Measurements from ENCODE around the gene RNF130.
A peak's percentile ranks its signal among the peaks of the same experiment; 100 is the strongest.
"Not testable (repeated sequence)": the region's sequence is repeated elsewhere in the genome, so short reads cannot be mapped to it uniquely, and the experiment has no call there.

RNF130 gene

DNA sequence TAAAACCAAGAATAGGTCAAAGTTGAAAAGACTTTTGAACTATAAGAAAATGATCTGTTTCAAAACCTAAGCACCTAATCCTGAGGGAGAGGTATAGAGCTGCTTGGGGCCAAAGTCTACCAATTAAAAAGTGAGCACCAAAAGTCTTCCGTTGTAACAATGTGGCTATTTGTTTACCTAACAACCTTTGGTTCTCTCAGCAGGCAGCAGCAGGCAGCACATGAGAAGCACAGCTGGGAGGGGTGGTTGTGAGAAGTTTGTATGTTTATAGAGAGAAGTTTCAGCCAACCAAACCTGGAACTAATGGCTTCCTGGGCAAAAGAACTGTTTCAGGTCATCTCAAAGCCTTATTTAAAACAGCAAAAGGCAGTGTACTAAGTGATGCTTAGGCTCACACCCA is 104.1 kb downstream of the RNF130 start:
- DNase-seq = peak; percentile 65

DNA sequence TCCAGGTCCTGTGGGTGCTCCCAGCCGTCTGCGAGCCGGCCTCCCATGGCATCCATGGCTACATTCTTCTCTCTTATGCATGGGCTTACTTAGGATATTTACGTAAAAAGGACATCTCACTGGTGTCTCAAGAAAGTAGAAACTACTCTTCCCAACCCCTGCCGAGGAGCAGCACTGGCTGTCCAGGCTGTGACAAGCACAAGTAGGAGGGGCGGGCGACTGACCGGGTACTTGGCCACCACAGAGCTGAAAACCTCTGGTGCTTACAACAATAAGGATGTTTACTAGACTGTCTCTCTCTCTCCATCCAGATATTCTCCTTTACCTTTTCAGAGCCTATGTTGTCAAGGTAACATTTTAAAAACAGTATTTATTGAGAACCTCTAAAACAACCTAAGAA is 107.5 kb downstream of the RNF130 start:
- no peak for DNase-seq

DNA sequence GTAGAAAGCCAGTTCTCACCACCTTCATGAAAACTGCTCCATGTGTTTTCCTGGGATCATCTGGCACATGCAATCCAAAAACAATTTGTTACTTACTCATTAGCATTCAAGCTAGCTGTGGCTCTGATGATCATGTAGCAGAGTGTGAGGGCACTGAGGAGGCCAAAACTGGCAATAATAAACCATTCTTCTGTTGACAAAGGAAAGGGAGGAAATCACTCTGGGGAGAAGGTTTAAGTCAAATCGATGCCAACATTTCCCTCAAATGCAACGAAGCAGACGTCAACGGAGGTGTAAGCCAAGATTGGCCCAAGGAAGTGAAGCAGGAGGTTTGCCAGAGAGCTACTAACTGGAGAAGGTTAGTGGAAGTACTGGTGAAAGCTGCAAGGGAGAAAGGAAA is 108.2 kb downstream of the RNF130 start:
- no peak for DNase-seq

DNA sequence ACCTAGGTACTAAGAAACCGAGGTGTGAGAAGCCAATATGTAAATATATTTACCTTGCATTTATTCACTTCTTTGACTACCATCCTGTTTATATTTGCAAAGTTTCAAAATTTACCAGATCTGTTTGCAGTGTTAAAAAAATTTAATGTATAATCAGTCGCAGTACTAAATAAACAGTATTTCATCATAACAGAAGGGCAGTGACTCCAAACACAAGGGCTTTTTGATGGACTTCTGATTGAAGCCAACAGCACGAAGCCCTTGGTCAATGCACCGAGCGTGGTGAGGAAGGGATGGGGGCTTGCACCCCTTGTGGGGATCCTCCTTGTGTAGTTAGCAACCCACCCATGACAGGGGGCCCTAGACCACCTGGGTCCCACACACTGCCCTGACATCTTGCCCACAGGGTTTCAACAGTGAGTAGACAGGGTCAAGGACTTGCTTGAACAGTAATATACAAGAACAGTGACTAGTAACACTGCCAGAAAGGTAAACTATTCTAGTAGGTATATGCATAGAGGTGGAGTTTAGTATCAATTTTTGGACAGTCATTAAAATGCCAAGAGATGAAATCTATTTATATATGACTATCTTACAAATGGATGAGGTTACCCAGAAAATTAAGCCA is 111.2 kb downstream of the RNF130 start:
- no peak for DNase-seq

DNA sequence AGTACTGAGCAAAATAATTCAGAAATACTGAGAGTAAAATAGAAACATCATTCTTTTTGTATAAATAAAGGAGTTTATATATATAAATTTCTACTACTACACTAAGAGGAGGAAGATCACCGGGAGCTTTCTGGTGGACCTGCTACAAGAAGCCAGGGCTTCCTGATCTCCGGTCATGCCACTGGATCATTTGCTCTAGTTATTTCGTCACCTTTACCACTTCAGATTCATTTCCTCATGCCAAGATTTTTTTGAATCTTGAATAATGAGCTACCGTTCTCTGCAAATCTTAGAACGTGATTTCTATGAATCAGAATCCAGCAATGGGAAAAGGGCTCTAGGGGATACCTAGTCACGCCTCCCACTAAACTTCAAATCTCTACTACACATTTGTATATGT is 111.9 kb downstream of the RNF130 start:
- no peak for DNase-seq

DNA sequence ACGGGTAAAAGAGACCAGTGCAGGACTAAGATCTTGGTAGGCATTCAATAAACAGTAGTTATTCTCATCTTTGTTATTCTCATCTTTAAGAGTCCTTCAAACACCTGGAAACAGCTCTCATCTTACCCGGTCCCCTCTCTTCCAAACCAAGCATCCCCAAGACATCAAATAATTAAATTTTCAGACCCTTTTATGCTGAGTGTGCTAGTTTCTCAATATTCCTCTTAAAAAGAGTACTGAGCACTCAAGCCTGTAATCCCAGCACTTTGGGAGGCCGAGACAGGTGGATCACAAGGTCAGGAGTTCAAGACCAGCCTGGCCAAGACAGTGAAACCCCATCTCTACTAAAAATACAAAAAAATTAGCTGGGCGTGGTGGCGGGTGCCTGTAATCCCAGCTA is 112.4 kb downstream of the RNF130 start:
- DNase-seq = not testable (repeated sequence)

DNA sequence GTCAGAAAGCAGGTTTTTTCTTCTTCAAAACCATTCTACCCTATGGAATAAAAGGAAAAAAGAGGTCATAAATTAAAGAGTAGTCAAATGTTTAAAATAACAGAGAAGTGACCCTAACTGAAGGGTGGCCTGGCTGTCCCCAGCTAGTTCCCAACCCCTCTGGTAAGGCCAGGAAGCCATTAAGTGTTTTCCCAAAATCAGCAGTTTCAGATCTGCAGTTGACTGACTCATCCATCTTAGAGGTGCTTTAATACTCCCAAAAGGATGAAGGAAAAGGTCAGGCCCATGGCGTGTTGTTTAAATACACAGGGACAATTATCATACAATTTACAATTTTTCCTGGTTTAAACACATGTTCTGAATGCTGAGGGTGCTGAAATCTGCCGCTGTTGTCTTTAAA is 115.9 kb downstream of the RNF130 start:
- DNase-seq = no peak

DNA sequence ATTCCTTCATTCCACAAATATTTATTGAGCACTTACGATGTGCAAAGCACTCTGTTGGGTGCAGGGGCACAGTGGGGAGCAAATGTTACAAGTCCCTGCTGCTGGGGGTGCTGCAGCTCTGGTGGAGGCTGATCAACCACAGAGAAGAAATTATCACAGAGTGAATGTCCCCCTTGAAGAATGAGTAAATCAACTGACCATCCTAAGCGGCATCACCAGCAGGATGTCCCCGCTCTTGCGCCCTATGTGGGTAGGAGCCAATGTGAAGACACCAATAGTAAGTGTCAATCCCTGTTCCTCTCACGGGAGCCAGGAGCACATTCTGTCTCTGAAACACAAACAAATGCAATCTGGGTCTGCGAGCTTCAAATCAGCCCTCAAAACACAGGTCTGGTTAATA is 116.5 kb downstream of the RNF130 start:
- DNase-seq = no peak

DNA sequence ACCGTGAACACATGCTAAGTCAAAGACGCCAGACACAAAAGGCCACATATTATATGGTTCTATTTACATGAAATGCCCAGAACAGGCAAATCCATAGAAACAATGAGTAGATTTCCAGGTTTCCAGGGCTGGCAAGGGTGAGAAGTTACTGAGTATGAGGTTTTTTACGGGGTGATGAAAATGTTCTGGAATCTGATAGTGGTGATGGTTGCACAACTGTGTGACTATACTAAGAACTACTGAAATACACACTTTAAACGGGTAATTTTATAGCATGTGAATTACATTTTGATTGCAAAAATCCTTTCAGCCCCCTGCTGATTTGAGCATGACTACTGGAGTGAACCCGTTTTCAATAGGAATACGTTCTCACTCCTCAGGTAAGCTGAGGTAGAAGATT is 117.1 kb downstream of the RNF130 start:
- DNase-seq = no peak

DNA sequence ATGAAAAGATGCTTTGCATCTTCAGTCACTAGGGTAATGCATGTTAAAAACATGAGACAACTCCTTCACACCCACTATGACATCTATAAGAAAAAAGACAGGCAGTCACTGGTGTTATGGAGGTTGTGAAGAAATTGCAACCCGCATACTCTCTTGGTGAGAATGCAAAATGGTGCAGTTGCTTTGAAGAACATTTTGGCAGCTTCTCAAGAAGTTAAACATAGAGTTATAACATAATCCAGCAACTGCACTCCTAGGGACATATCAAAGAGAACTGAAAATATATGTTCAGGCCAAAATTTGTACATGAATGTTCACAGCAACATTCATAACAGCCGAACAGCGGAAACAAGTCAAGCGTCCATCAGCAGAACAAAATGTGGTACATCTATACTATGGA is 117.6 kb downstream of the RNF130 start:
- DNase-seq = no peak

DNA sequence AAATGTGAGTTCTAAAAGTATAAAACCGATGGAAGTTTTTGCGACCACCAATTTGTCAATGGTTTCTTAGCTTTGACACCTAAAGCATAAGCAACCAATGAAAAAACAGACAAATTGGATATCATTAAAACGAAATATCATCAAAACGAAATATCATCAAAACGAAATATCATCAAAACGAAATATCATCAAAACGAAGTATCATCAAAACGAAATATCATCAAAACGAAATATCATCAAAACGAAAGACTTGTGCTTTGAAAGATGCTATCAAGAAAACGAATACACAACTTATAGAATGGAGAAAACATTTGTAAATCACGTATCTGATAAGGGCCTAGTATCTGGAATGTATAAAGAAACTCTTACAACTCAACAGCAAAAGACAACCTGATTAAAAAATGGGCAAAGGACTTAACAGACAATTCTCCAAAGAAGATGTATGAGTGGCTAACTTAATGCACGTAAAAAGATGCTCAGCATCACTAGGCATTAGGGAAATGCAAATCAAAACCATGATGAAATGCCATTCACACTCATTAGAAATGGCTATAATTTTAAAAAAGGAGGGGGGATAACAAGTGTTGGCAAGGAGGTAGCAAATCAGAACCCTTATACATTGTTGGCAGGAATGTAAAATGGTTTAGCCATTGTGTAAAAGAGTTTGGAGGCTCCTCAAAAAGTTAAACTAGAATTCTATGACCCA is 134.4 kb downstream of the RNF130 start:
- DNase-seq = no peak

DNA sequence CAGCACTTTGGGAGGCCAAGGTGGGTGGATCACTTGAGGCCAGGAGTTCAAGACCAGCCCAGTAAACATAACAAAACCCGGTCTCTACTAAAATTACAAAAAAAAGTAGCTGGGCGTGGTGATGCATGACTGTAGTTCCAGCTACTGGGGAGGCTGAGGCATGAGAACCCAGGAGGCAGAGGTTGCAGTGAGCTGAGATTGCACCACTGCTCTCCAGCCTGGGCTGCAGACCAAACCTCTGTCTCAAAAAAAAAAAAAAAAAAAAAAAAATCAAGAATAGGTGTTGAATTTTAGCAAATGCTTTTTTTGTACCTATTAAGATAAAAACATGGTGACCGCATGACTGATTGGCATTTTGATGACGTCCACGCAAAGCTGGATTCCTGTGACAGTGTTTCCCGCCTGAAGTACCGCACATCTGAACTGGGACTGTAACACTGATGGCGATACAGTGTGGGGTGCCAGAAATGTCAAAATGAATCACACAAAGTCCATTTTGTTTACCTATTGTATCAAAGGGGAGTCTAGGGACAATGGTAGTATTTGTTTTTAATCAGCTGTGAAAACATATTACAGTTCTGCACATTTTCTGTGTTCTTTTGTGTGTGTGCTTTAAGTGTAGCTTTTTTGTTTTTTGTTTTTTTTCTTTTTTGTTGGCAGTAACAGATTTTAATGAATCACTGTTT is 140.6 kb downstream of the RNF130 start:
- DNase-seq = peak; percentile 21

DNA sequence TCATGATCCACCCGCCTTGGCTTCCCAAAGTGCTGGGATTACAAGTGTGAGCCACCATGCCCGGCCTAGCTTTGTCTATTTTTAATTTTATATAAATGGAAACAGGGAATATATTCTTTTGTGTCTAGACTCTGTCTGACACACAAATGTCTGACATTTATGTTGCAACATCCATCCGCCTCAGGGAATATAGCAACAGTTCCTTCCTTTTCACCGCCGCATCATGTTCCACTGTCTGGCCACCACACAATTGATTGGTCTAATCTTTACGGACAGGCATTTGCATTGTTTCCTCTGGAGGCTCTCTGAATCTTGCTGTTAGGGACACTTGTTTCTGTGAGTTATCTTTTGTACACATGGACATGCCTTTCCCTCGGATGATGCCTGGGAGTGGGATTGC is 143.7 kb downstream of the RNF130 start:
- no peak for DNase-seq

DNA sequence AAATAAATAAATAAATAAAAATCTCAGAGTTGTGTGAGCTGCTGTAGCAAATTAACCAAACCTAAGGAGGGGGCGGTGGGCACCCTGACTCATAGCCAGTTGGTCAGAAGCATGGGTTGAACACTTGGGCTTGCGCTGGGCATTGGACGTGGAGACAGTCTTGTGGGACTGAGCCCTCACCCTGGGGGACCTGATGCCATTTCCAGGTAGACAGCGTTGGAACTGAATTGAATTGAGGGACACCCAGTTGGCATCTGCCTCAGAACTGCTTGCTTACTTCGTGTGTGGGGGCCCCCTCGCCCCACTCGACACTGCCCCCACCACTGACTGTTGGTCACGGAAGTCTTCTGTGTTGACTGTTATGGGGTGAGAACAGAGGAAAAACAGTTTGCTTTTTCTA is 144.9 kb downstream of the RNF130 start:
- no peak for DNase-seq

DNA sequence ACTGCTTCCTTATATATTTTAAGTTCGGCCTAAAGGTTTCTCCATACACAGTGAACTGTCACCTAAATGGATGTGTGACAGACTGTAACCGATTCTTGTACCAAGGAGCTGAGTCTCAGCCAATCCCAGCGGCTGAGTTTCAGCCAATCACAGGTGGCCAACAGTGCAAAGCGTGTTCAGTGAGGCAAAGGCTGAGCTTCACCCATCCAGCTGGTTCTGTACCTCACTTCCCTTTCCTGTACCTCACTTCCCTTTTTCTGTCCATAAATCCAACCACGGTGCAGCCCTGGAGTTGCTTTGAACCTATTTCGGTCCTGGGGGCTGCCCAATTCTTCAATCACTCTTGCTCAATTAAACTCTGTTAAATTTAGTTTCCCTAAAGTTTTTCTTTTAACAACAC is 148.1 kb downstream of the RNF130 start:
- no peak for DNase-seq

DNA sequence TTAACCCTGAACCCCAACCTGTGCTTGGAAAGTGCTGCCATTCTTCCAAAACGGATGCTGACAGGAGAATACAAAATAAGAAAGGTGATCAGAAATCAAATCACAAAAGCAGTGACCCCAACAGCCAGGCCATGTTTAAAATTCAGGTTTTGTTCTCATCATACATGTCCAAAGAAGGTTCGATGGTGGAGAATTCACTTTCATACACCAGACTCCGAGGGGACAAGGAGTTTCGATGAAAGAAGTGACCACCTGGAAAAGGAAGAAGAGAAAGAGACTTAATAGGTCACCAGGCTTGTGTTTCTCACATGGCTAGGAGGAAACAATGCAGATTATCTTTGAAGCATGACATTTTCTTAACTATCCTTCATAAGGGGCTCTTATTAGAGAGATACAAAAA is 151.4 kb downstream of the RNF130 start:
- no peak for DNase-seq

DNA sequence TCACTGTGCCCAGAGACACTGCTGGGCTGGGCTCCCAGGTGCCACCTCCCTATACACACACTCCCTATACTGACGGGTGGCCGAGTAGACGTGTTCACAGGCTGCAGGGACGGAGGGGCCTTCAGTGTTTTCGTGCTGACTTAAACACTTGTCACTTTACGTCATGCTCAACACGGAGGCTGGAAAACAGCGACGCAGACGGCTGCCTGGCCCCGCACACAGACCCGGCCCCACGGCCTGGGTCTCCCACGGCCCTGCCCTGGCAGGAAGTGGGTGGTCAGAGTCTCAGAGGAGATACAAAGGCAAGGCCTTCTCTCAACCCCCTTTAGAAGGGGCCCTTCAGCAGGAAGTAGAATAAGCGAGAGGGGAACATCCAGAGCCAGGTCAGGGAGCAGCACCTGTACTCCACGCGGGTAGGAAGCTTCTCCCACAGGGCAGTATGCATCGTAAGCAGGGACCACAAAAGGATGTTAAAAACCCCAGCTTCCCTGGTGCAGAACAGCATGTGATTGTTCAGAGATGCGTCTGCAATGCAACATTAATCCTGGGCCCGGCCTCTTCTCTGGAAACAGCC is 152.0 kb downstream of the RNF130 start:
- DNase-seq = no peak

DNA sequence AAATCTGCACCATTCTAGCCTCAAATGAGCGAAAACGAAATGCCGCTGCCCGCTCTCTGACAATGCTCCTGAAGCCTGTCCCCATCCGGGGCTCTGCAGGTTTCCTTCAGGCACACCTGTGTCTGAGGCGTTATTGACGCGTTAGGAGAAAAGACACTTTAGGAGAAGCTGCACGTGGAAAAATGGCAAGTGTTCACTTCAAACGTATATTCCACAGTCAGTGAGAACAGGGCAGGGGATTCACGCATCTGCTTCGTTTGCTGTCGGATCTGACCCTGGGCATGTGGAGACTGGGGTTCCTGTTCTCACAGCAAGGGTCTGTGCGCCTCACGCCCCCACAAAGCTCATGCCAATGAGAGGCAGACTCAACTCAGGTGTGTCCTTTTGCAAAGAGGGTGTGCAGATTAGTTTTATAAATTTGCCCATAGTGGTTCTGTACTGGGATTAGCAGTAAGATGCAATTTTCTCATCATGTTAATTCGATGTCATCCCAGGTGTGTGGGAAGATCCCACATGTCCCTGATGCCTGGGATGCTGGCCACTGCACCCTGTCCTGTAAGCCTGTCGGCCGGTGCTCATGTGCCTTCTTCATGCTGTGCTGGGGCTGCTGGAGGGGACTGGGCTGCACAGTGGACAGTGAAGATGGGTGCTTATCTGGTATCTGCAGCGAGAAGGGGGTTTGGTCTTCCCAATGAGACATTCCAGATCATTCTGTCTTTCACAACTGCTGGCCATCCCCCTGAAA is 152.6 kb downstream of the RNF130 start:
- no peak for DNase-seq

DNA sequence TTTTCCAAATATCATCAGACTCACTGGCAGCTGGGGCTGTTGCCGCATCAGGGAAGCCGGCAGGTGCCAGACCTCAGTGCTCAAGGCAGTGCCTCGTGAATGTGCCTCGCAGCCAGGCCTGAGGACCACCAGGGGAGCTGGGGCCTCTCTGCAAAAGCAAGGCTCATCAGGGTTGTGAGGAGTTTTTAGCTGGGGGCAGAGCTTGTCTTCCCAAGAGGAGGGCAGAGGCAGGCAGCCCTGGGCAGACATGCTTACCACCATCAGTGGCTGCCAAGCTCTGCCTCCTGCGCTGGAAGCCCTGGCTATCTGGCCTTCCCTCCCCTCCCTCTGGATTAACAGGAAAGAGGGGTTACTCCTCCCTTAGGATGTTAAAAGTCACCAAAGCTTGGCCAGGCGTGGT is 155.0 kb downstream of the RNF130 start:
- DNase-seq = no peak

DNA sequence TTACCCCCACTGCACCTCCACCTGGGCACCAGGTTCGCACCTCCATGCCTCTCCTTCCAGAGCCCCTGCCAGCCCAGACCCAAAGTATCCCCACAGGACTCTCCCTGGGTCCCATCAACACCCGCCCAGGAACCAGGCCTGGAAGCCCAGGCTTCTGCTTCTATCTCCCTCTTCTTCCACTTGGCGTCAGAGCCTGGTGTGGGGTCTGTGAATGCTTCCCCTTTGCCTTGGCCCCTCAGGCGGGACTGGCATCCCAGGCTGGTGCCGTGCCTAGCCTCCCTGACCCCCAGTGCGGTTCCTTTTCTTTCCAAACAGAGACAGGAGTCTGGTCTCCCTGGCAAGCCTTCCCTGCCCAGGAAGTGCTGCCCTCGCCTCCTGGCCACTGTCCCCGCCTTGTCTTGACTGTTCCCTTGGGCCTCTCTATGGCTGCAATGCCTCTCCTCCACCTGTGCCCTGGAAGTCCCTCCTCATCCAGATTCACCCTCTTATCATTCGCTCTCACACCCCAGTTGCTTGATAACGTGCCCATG is 156.1 kb downstream of the RNF130 start:
- no peak for DNase-seq

DNA sequence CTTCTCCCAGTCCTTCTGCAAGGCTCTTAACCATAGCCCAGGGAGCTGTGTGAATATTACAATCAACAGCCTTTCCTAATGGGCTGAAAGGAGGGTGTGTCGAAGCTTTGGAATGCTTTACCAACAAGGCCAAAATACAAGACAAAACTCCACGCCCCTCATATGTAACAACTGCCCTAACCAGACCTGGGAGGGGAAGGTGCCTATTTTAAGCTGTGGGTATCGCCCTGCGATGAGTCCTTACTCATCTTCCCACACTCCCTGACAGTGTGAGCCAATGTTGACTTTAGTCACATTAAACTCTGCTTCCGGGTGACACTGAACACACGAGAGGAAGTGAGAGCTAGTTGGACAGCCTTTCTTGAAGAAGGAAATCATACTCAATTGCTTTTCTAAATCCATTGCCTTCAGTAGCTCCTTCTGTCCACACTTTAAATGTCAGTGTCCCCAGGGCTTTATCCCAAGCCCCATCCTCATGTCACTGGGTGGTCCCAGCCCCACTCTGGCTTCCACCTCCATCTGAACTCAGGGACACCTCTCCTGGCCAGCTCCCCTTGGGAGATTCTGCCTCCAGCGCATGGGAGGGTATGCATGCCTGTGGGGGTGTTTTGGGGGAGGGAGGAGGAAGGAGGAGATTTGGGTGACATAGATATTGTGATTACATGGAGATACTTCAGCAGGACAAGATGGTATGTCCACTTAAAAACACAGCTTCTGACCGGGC is 157.4 kb downstream of the RNF130 start:
- DNase-seq = peak; percentile 49

DNA sequence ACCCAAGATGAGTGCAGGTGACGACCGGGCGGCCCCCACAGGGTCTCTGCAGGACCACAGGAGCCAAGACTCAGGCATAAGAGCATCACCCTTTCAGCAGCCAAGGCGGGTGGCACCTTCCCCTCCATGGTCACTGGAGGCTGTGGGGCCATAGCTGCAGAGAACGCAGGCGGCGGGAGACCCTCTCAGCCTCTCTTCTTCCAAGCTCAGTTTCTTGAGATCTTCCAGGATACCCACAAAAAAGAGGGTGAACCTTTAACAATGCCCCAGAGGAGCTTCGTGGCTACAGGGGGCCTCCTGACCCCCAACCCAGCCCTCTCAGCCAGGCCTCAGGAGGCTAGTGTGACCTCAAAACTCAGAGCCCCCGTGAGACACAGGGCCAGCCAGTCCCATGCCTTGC is 158.1 kb downstream of the RNF130 start:
- no peak for DNase-seq
